HCT116 (cell line): ENCODE data around the gene GRID2IP.

ENCODE experiments used
- ATF3 ChIP-seq: IDR thresholded peaks from 2 replicates; pipeline ENCODE4 v1.6.1; 2012
- CTCF ChIP-seq, 3 experiments: fragments of 200-600 bp in 1 of 3; sonication (generic) in 1 of 3; IDR thresholded peaks in 2 of 3; conservative IDR thresholded peaks in 1 of 3; 2 replicates each; pipeline ENCODE4 v1.5.1; 2012 to 2017; ENCODE audit warnings: low read depth in 2 of 3, low read length in 2 of 3, antibody characterized with exemption in 1 of 3, borderline replicate concordance in 1 of 3, control low read depth in 1 of 3, mild to moderate bottlenecking in 1 of 3, mixed read lengths in 1 of 3, mixed run types in 1 of 3, moderate library complexity in 1 of 3; ENCODE audit not compliant: insufficient read depth in 1 of 3
- EGR1 ChIP-seq: IDR thresholded peaks from 2 replicates; pipeline ENCODE4 v1.6.1; 2012; ENCODE audit warnings: low read depth
- EZH2phosphoT487 ChIP-seq: fragments of 200-600 bp; IDR thresholded peaks from 2 replicates; pipeline ENCODE4 v1.6.1; 2018; ENCODE audit warnings: antibody characterized with exemption, borderline replicate concordance
- JUND ChIP-seq: IDR thresholded peaks from 2 replicates; pipeline ENCODE4 v1.6.1; 2012
- MAX ChIP-seq: IDR thresholded peaks from 2 replicates; pipeline ENCODE4 v1.6.1; 2012
- POLR2A ChIP-seq: IDR thresholded peaks from 2 replicates; pipeline ENCODE4 v1.7.0; 2011; ENCODE audit warnings: borderline replicate concordance; ENCODE audit not compliant: insufficient read depth, insufficient read length; ENCODE audit errors: extremely low read depth
- RAD21 ChIP-seq: IDR thresholded peaks from 2 replicates; pipeline ENCODE4 v1.6.1; 2012; ENCODE audit warnings: low read depth, mild to moderate bottlenecking
- REST ChIP-seq: IDR thresholded peaks from 2 replicates; pipeline ENCODE4 v1.6.1; 2012; ENCODE audit warnings: low read depth
- SIN3A ChIP-seq: IDR thresholded peaks from 2 replicates; pipeline ENCODE4 v1.6.1; 2012; ENCODE audit warnings: low read depth
- SP1 ChIP-seq: IDR thresholded peaks from 2 replicates; pipeline ENCODE4 v1.6.1; 2012; ENCODE audit warnings: low read depth
- YY1 ChIP-seq: IDR thresholded peaks from 2 replicates; pipeline ENCODE4 v1.6.1; 2011; ENCODE audit warnings: low read length, low read depth, moderate library complexity, mild to moderate bottlenecking; ENCODE audit not compliant: insufficient replicate concordance; ENCODE audit errors: extremely low read depth
- ZBTB33 ChIP-seq: IDR thresholded peaks from 2 replicates; pipeline ENCODE4 v1.6.1; 2011; ENCODE audit warnings: mild to moderate bottlenecking, low read length, moderate library complexity; ENCODE audit not compliant: insufficient replicate concordance; ENCODE audit errors: extremely low read depth

- TF ChIP-seq CTCF (IDR thresholded peaks at IDR 0.05 in 2 of 3, conservative IDR thresholded peaks at IDR 0.05 in 1 of 3; ENCODE audit: borderline replicate concordance in 1 of 3, insufficient read depth in 1 of 3, low read depth in 2 of 3, low read length in 2 of 3): no peak
- no peak for TF ChIP-seq RAD21
- no peak for TF ChIP-seq ATF3
- TF ChIP-seq EGR1: no peak
- no peak for TF ChIP-seq MAX
- TF ChIP-seq SP1: no peak
- TF ChIP-seq EZH2phosphoT487: no peak
- TF ChIP-seq POLR2A: no peak
- no peak for TF ChIP-seq YY1
- no peak for TF ChIP-seq JUND
- no peak for TF ChIP-seq ZBTB33
- TF ChIP-seq REST: no peak
- TF ChIP-seq SIN3A: no peak
These were observed 74.5 kb downstream of the GRID2IP start for GRCh38 chr7:6476596-6477317.
